Fibroblast of skin of abdomen (primary cell): ENCODE results near the gene EPC2. TPM values are rescaled to one million over a fixed set of nuclear protein-coding genes. Genes with fewer than 3 reads are reported as not detected.
A peak's percentile ranks its signal among the peaks of the same experiment; 100 is the strongest.

ENCODE experiments used
- DNase-seq: peaks from one replicate; pipeline ENCODE4 v3.0.0-alpha.2; 2013
- polyA plus RNA-seq, 2 experiments: library from polyadenylated mRNA; unstranded; fragments of 120-200 nt; gene quantifications; one replicate each; pipeline ENCODE4 v1.2.1, GENCODE V29; 2013; ENCODE audit not compliant: insufficient read length in 2 of 2

Gene EPC2
- polyA plus RNA-seq (2013, experiment 1 of 2; ENCODE audit: insufficient read length) = 16.6 TPM
- 17.2 TPM for polyA plus RNA-seq (2013, experiment 2 of 2; ENCODE audit: insufficient read length)

GRCh38 chr2:148643998-148644882, at the start of gene EPC2:
Gene EPC2, plus strand, starts transcription at chr2:148644751. Its CDS starts 267 bp downstream, at chr2:148645018.
- DNase-seq = peak; percentile 82

DNA sequence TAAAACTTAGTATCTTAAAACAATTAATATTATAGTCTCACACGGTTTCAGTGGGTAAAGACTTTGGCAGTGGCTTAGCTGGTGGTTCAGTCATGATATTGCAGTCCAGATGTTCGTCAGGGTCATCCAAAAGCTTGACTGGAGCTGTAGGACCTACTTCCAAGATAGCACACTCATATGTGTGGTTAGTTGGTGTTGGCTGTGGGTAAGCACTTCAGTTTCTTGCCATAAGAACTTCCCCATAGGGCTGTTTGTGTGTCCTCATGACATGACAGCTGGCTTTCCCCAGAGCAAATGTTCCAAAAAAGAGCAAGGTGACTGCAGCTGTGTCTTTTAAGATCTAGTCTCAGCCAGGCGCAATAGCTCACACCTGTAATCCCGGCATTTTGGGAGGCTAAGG, 48.5 kb upstream of the EPC2 start:
- DNase-seq = no peak

- no peak for DNase-seq
Observed at GRCh38 chr2:148599109-148599991, 45.2 kb upstream of the EPC2 start.

- no peak for DNase-seq
Observed at GRCh38 chr2:148602885-148603561, 41.5 kb upstream of the EPC2 start.

DNA sequence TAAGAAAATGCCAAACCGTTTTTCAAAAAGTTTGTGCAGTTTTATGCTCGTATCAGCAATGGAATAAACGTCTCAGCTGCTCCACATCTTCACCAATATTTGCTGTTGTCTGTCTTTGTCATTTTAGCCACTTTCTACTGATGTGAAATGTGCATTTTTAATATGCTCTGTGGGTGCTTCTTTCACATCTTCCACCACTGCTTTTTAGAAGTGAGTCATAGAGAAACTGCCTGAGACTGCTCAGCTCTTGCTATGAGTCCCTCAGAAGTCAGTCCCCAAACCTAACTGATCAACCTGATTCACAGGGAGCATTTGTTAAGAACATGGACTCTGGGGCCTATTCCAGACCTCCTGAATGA, 41.0 kb upstream of the EPC2 start:
- no peak for DNase-seq

GRCh38 chr2:148604927-148605326, 39.6 kb upstream of the EPC2 start:
- no peak for DNase-seq

- DNase-seq = no peak
Observed at GRCh38 chr2:148607566-148607965, 37.0 kb upstream of the EPC2 start.

- DNase-seq = no peak
Observed at GRCh38 chr2:148613231-148614013, 31.1 kb upstream of the EPC2 start.

DNA sequence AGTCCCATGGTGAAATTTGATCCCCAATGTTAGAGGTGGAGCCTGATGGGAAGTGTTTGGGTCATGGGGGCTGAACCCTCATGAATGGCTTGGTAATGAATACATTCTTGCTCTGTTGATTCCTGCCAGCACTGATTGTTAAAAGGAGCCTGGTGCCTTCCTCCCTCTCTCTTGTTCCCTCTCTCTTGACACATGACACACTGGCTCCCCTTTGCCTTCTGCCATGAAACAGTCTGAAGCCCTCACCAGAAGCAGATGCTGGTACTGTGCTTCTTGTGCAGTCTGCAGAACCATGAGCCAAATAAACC, 30.6 kb upstream of the EPC2 start:
- DNase-seq = no peak

DNA sequence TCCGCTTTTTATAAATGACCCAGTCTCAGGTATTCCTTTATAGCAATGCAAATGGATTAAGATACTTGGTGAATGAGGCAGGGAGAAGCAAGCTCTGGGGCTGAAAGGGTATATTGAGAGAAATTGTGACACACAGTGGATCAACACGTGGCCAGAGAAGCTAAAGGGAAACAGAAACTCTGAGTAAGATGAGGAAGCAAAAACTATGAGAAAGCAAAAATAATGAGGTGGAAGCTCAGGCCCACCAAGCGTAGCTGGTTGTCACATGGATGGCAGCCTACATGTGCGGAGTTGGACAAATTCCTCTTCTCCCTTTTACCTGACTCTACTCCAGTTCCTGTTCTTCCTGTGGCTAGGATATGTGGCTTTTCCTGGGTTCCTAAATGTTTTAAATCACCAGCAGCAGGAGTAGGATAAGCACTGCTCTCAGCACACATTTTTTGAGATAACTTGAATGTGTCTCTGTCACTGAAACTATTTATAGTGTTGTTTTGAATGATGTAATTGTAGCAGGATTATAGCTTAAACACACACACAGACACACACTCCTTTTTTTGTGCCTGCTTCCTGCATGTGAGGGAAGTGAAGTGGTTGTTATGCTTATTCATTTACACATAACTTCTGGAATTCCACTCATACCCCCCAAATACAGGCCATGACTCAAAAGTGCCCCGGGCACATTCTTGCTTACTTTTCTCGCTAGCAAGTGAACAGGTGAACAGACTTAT, 30.1 kb upstream of the EPC2 start:
- peak; percentile 19 for DNase-seq

DNA sequence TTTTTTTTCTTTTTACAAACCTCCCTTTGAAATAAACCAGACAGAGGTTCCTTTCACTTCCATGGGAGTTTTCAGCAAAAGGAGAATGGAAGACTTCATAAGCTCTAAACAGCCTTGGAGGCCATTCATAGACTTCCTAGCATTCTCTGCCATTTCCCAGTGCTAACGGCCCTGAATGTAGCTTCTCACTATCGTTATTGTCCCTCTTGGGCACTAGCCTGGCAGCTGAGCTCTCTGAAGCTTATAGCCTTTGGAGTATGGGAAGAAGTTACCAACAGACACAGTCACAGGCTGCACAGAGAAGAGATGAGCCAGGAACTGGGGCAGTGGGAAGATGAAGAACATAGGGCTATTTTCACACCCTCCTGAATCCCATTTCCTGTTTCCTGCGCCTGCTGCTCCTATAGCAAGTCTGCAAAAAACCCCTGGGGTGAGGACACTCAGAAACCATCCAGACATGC, 29.1 kb upstream of the EPC2 start:
- no peak for DNase-seq

DNA sequence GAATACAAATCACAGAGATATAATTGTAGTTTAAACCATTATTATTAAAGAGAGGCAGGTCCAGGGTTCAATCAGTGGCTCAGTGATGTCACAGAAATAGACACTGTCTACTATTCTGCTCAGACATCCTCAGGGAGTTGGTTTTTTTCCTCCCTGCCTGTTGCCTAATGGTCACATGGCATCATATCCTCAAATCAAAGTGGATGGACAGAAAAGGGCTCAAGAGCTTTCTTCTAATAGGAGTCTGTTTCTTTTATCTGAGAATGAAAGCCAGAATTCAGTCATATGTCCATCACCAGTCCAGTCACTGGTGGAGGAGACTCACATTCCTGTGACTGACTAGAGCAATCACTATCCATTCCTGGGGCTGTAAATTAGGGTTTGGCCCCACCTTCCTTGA, 27.9 kb upstream of the EPC2 start:
- DNase-seq = no peak

DNA sequence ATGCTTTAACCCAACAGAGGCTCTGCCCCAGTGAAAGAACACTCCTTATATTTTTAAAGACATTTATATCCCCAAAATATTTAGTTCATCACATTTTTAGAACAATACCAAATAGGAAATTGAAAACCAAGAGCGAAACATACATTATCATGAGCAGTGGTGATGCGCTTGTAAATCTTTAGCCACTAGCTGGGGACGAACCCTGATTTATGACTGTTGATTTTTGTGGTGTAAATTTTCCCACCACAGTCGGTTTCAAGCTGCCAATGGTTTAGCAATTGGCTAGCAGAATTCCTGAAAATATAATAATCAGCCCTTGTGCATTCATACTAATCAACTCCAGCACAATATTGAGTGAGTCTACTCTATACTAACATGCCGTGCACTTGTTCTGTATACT, 27.3 kb upstream of the EPC2 start:
- DNase-seq = no peak

GRCh38 chr2:148619560-148620195, 24.9 kb upstream of the EPC2 start:
- DNase-seq = no peak

GRCh38 chr2:148622366-148622765, 22.2 kb upstream of the EPC2 start:
- DNase-seq = no peak

DNA sequence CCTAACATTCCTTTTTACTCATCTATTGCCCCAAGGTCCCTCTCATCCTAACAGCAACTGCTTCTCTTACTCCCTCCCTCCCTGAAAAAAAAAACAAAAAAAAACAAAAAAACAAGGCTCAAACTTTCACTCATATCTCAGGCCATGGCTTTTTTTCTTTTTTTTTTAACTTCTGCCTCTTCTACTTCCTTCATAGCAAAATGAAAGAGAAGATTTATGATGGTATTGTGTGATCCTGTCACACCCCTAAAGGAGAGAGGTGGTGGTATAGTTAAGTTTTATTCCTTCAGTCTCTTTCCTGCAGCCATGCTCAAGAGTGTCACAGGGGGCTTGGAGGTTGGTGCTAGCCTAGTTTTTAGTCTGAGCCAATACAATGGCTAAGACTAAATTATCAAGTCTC, 21.5 kb upstream of the EPC2 start:
- no peak for DNase-seq

- DNase-seq = no peak
Observed at GRCh38 chr2:148627224-148627623, 17.3 kb upstream of the EPC2 start.

GRCh38 chr2:148634749-148635148, 9.8 kb upstream of the EPC2 start:
- DNase-seq = no peak

GRCh38 chr2:148638543-148638942, 6.0 kb upstream of the EPC2 start:
- no peak for DNase-seq

- DNase-seq = peak; percentile 25
Observed at GRCh38 chr2:148640767-148641166, 3.8 kb upstream of the EPC2 start.
